NB4 (cell line): ENCODE data around the gene FAM241B.

Experiments
- CTCF ChIP-seq: IDR thresholded peaks from one replicate; pipeline ENCODE4 v1.5.1; 2012; ENCODE audit warnings: low read depth, low read length
- POLR2A ChIP-seq: IDR thresholded peaks from 2 replicates; pipeline ENCODE4 v1.6.1; 2011; ENCODE audit warnings: mild to moderate bottlenecking; ENCODE audit not compliant: insufficient read length; ENCODE audit errors: extremely low read depth

GRCh38 chr10:69630651-69631400 lies 779 bp downstream of the FAM241B start:
- no peak for TF ChIP-seq CTCF
- no peak for TF ChIP-seq POLR2A
